ENCODE data around the gene CCDC142. TPM values are rescaled to one million over a fixed set of nuclear protein-coding genes. Genes with fewer than 3 reads are reported as not detected.
A peak's percentile ranks its signal among the peaks of the same experiment; 100 is the strongest.

Gene CCDC142
- total and polyA plus RNA-seq, 10 of the 15 experiments (the other 5 are each of a cell fraction or from before 2014, with no cell fraction given) = 0.93 to 16.9 (median 9.0) TPM

GRCh38 chr2:74458132-74458937, 24.5 kb downstream of the CCDC142 start, which contains the start of gene WBP1 (continued):
- TF ChIP-seq CREB1 (IDR thresholded peaks at IDR 0.05; ENCODE audit: low read depth) (peak; percentile 92), ZNF24 (IDR thresholded peaks at IDR 0.05) (no peak), FOXK2 (IDR thresholded peaks at IDR 0.05) (peak; percentile 75), ZNF384 (IDR thresholded peaks at IDR 0.05; ENCODE audit: borderline replicate concordance, low read depth, low read length) (no peak), JUND (IDR thresholded peaks at IDR 0.05; ENCODE audit: low read depth, low read length) (no peak), HCFC1 (IDR thresholded peaks at IDR 0.05; ENCODE audit: low read length) (no peak; the same call in 1 of the 2 replicates), RAD21 (IDR thresholded peaks at IDR 0.05; ENCODE audit: insufficient read depth, low read depth, low read length) (no peak)

GRCh38 chr2:74457549-74458131, 25.2 kb downstream of the CCDC142 start:
- Histone ChIP-seq H3K36me3 (ENCODE audit: control insufficient read depth in 2 of 2, insufficient read depth in 2 of 2, low read length in 1 of 2) (peaks cover 0 to 2% of the 10 kb centered on the region in 2 experiments; a peak in 3 of 4 replicates), H3K79me2 (ENCODE audit: control insufficient read depth, insufficient read depth, low read length) (peaks cover 18% of the 10 kb centered on the region), H4K20me1 (ENCODE audit: control insufficient read depth, insufficient read depth) (no peaks in the 10 kb centered on the region), H3K9me3 (replicated peaks; ENCODE audit: control insufficient read depth, insufficient read depth, low read length) (no peaks in the 10 kb centered on the region), H3K27me3 (replicated peaks in 1 of 2; ENCODE audit: control insufficient read depth in 2 of 2, insufficient read depth in 2 of 2, low read length in 1 of 2) (no peaks in the 10 kb centered on the region), H2AFZ (ENCODE audit: control insufficient read depth, low read depth, low read length) (peak overlapping the region; percentile 81), H3K4me2 (ENCODE audit: control insufficient read depth, insufficient read depth) (peak overlapping the region; percentile 88), H3K4me3 (peak overlapping the region; percentile 80), H3K9ac (ENCODE audit: control insufficient read depth, insufficient read depth, low read length) (peak overlapping the region; percentile 87), H3K27ac (ENCODE audit: control insufficient read depth, insufficient read depth) (peak overlapping the region; percentile 96), H3K4me1 (ENCODE audit: control insufficient read depth, insufficient read depth, low read length) (peaks cover 16% of the 10 kb centered on the region)
- FAIRE-seq = no peak
- under 1% methylated on average over 43 of the region's 46 CpGs for WGBS (ENCODE audit: insufficient coverage, insufficient replicate concordance, low lambda C conversion rate, missing lambda C conversion rate)
- RAD21 ChIA-PET (ENCODE audit: unreplicated experiment) = interaction anchor here (0.8 to 3.5 kb wide), 22 partner anchors 9 to 427 kb away, joined by 3 to 21 read pairs (median 5); partner anchors contain the start of genes AUP1, C2orf81, CCDC142 and HTRA2
- ATAC-seq = peak; percentile 71
- intact Hi-C loops (cut with micrococcal nuclease; ENCODE audit: unreplicated experiment) = loop anchor here (1.0 kb wide), 3 partner anchors 8 to 72 kb away; partner anchors contain the start of genes AUP1, CCDC142, HTRA2 and MOGS
- CTCF ChIA-PET = interaction anchor here (1.2 to 6.7 kb wide), 9 partner anchors 9 to 130 kb away, joined by 3 to 54 read pairs (median 9); partner anchors contain the start of genes AUP1, CCDC142, HTRA2 and TTC31
- in situ Hi-C loops (cut with MboI) = no loop called here
- no TSS peak for BruUV-seq (replicated peaks)
- SMC1A ChIA-PET (ENCODE audit: uncharacterized antibody, unreplicated experiment) = interaction anchor here (0.7 to 5.5 kb wide), 13 partner anchors 10 to 130 kb away, joined by 3 to 24 read pairs (median 7); partner anchors contain the start of genes C2orf81, CCDC142, TTC31 and WDR54
- POLR2A ChIA-PET = interaction anchor here (0.6 to 5.8 kb wide), 17 partner anchors 10 to 279 kb away, joined by 3 to 44 read pairs (median 4); partner anchors contain the start of genes C2orf81, CCDC142, HTRA2 and MOB1A
- no peak for DNase-seq (ENCODE audit: low read depth, low spot score)
- TF ChIP-seq MTA2 (IDR thresholded peaks at IDR 0.05; ENCODE audit: low read depth) = peak; percentile 60; the same call in 1 of the 2 replicates
- 0 out of 4 replicates have a peak, but pooled peaks of 1 of the 2 experiments have one; percentile 15 for TF ChIP-seq ETV6 (conservative IDR thresholded peaks at IDR 0.05 in 1 of 2, IDR thresholded peaks at IDR 0.05 in 1 of 2; ENCODE audit: borderline replicate concordance in 1 of 2, low read depth in 1 of 2)
- peak in 1 of 2 experiments; percentile 42; a peak in 1 of 3 replicates for TF ChIP-seq EGR1 (IDR thresholded peaks at IDR 0.05; ENCODE audit: borderline replicate concordance in 1 of 2, low read depth in 2 of 2, low read length in 2 of 2)
- TF ChIP-seq MXI1 (IDR thresholded peaks at IDR 0.05; ENCODE audit: low read depth, low read length) = peak; percentile 31; the same call in 1 of the 2 replicates
- TF ChIP-seq POLR2AphosphoS5 (IDR thresholded peaks at IDR 0.05; ENCODE audit: low read length) = peak; percentile 76
- TF ChIP-seq SMAD1 (IDR thresholded peaks at IDR 0.05; ENCODE audit: low read depth, partially characterized antibody) = peak; percentile 73
- 0 out of 2 replicates have a peak, but pooled peaks have one; percentile 75 for TF ChIP-seq STAT1 (conservative IDR thresholded peaks at IDR 0.05)
- TF ChIP-seq ZNF687 (IDR thresholded peaks at IDR 0.05) = peak; percentile 68; the same call in 1 of the 2 replicates
- peak; percentile 46; the same call in 1 of the 2 replicates for TF ChIP-seq YY1 (IDR thresholded peaks at IDR 0.05; ENCODE audit: low read depth, low read length)

Measured in GM12878 (cell line).